DOHH2 (cell line): ENCODE results near the gene DUSP16.

Experiments used
- H3F3A ChIP-seq: fragments of 200-600 bp; sonication (generic), shearing (Covaris generic); 2 replicates; pipeline ENCODE4 v1.6.0; 2016; ENCODE audit warnings: antibody characterized with exemption, mild to moderate bottlenecking; ENCODE audit not compliant: control insufficient read depth, insufficient read depth
- H3K27ac ChIP-seq: fragments of 200-600 bp; sonication (generic); 2 replicates; pipeline ENCODE4 v1.5.1; 2014; ENCODE audit warnings: low read depth, mild to moderate bottlenecking, low read length, moderate library complexity
- H3K27me3 ChIP-seq: fragments of 200-600 bp; sonication (generic); 2 replicates; pipeline ENCODE4 v1.6.1; 2014; ENCODE audit warnings: mild to moderate bottlenecking, low read length, mixed read lengths; ENCODE audit not compliant: control insufficient read depth
- H3K36me3 ChIP-seq: fragments of 200-600 bp; sonication (generic); 2 replicates; pipeline ENCODE4 v1.6.1; 2014; ENCODE audit warnings: mild to moderate bottlenecking, low read length, moderate library complexity, mixed read lengths; ENCODE audit not compliant: control insufficient read depth
- H3K4me1 ChIP-seq: fragments of 200-600 bp; sonication (generic); 2 replicates; pipeline ENCODE4 v1.6.1; 2014; ENCODE audit warnings: mild to moderate bottlenecking, low read length, mixed read lengths; ENCODE audit not compliant: control insufficient read depth
- H3K4me2 ChIP-seq: fragments of 200-600 bp; sonication (generic); 2 replicates; pipeline ENCODE4 v1.6.0; 2014; ENCODE audit warnings: mild to moderate bottlenecking, low read length, moderate library complexity
- H3K4me3 ChIP-seq: fragments of 200-600 bp; sonication (generic); 2 replicates; pipeline ENCODE4 v1.5.1; 2014; ENCODE audit warnings: mild to moderate bottlenecking, low read length, mixed read lengths
- H3K79me2 ChIP-seq: fragments of 200-600 bp; sonication (generic); 2 replicates; pipeline ENCODE4 v1.6.1; 2014; ENCODE audit warnings: mild to moderate bottlenecking, low read length, mixed read lengths; ENCODE audit not compliant: control insufficient read depth
- H3K9me2 ChIP-seq: fragments of 200-600 bp; sonication (generic); replicated peaks from 2 replicates; pipeline ENCODE4 v1.6.1; 2014; ENCODE audit warnings: mild to moderate bottlenecking, low read length, mixed read lengths; ENCODE audit not compliant: control insufficient read depth
- H3K9me3 ChIP-seq: fragments of 200-600 bp; sonication (generic); 2 replicates; pipeline ENCODE4 v1.6.1; 2014; ENCODE audit warnings: antibody characterized with exemption, low read length, mixed read lengths; ENCODE audit not compliant: control insufficient read depth, insufficient read depth
- H4K20me1 ChIP-seq: fragments of 200-600 bp; sonication (generic); 2 replicates; pipeline ENCODE4 v1.6.0; 2014; ENCODE audit warnings: low read depth, mild to moderate bottlenecking, antibody characterized with exemption, low read length, moderate library complexity; ENCODE audit not compliant: control insufficient read depth, insufficient read depth
- CTCF ChIP-seq: fragments of 200-600 bp; sonication (generic); IDR thresholded peaks from one replicate; pipeline ENCODE4 v1.5.1; 2014; ENCODE audit warnings: antibody characterized with exemption, mild to moderate bottlenecking, low read depth, low read length; ENCODE audit not compliant: poor library complexity, severe bottlenecking
- EZH2phosphoT487 ChIP-seq: fragments of 200-600 bp; sonication (generic); IDR thresholded peaks from 2 replicates; pipeline ENCODE4 v1.6.1; 2017; ENCODE audit warnings: borderline replicate concordance, mild to moderate bottlenecking, antibody characterized with exemption, low read length, moderate library complexity, mixed read lengths

DUSP16 gene

GRCh38 chr12:12432364-12432763 lies 130.3 kb downstream of the DUSP16 start:
- Histone ChIP-seq H3K4me3 (no peak overlapping the region), H3K27me3 (no peaks in the 10 kb centered on the region), H3K27ac (no peak overlapping the region), H3F3A (no peaks in the 10 kb centered on the region), H3K9me2 (no peaks in the 10 kb centered on the region), H3K4me2 (no peak overlapping the region), H3K4me1 (no peaks in the 10 kb centered on the region), H3K9me3 (no peaks in the 10 kb centered on the region), H3K79me2 (no peaks in the 10 kb centered on the region), H4K20me1 (0 out of 2 replicates have a peak, but pooled peaks cover 3% of the 10 kb centered on the region), H3K36me3 (no peaks in the 10 kb centered on the region; the same call in 1 of the 2 replicates)
- TF ChIP-seq CTCF (no peak), EZH2phosphoT487 (no peak)

- H3K4me1 ChIP-seq, result no peaks in the 10 kb centered on the region
- TF ChIP-seq EZH2phosphoT487 (no peak), CTCF (no peak)
- no peaks in the 10 kb centered on the region for H3K27me3 ChIP-seq
- H3K79me2 ChIP-seq, result no peaks in the 10 kb centered on the region
- H3F3A ChIP-seq, result no peaks in the 10 kb centered on the region
- no peak overlapping the region for H3K4me2 ChIP-seq
- H3K9me2 ChIP-seq, result no peaks in the 10 kb centered on the region
- no peak overlapping the region for H3K4me3 ChIP-seq
- H3K36me3 ChIP-seq, result no peaks in the 10 kb centered on the region
- H3K27ac ChIP-seq, result no peak overlapping the region
- H4K20me1 ChIP-seq, result no peaks in the 10 kb centered on the region
- H3K9me3 ChIP-seq, result no peaks in the 10 kb centered on the region
Observed at GRCh38 chr12:12428961-12429657, 133.6 kb downstream of the DUSP16 start.

GRCh38 chr12:12428047-12428446 lies 134.6 kb downstream of the DUSP16 start:
- Histone ChIP-seq H3K36me3 (no peaks in the 10 kb centered on the region), H3F3A (no peaks in the 10 kb centered on the region), H3K9me2 (no peaks in the 10 kb centered on the region), H4K20me1 (no peaks in the 10 kb centered on the region), H3K4me2 (no peak overlapping the region), H3K9me3 (no peaks in the 10 kb centered on the region), H3K27ac (no peak overlapping the region), H3K4me1 (no peaks in the 10 kb centered on the region), H3K79me2 (no peaks in the 10 kb centered on the region), H3K27me3 (no peaks in the 10 kb centered on the region), H3K4me3 (no peak overlapping the region)
- no peak for TF ChIP-seq CTCF
- TF ChIP-seq EZH2phosphoT487, result no peak
